NK-92 (cell line): Measurements from ENCODE around the gene HOXC11.

Experiments
- DNase-seq: peaks from one replicate; lab custom pipeline; 2025; ENCODE audit not compliant: unreplicated experiment; lab: John Stamatoyannopoulos, UW

Gene HOXC11

DNA sequence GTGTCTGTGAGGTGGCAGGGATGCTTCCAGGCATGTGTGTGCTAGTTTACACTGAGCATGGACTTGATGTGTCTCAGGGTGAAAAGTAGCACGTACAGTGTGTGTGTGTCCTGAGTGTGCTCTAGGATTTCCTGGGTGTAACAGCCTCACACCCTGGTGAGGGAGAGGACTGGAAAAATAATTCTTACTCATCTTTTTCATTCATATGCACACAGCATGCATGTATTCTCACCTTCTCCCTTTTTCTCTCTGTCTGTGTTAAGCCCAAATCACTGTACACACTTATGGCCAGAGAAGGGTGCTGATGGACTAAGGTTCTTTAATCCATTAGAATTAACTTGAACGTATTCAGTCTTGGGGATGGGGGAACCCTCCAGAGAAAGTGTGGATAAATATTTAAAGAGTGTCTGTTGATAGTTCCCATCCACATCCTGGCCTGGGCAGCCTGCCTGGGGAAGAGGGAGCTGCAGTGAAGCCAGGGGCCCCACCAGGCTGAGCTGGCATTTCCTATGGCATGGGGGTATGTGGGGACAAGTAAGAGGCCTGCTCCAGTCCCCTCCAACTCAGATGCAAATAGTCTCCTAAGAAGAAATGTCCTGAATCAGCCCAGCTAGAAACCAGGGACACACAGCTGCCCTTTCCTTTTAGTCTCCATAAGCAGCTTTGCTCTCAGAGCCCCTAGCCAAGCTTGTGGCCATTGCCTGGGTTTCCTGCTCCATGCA lies 34.8 kb downstream of the HOXC11 start:
- no peak for DNase-seq

DNA sequence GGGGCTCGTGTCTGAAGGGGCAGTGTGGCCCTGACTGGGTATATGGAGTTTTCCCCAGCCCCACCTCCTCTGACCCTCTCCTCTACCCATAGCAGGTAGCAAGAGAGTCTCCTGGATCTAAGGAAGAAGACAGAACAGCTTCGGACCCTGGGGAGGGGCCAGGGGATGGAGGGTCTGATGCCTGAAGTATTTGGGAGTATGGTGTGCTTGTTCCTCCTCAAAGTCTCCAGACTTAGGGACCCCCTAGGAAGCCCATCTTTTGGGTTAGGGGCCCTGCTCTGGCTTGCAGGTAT lies 35.3 kb downstream of the HOXC11 start:
- no peak for DNase-seq

DNA sequence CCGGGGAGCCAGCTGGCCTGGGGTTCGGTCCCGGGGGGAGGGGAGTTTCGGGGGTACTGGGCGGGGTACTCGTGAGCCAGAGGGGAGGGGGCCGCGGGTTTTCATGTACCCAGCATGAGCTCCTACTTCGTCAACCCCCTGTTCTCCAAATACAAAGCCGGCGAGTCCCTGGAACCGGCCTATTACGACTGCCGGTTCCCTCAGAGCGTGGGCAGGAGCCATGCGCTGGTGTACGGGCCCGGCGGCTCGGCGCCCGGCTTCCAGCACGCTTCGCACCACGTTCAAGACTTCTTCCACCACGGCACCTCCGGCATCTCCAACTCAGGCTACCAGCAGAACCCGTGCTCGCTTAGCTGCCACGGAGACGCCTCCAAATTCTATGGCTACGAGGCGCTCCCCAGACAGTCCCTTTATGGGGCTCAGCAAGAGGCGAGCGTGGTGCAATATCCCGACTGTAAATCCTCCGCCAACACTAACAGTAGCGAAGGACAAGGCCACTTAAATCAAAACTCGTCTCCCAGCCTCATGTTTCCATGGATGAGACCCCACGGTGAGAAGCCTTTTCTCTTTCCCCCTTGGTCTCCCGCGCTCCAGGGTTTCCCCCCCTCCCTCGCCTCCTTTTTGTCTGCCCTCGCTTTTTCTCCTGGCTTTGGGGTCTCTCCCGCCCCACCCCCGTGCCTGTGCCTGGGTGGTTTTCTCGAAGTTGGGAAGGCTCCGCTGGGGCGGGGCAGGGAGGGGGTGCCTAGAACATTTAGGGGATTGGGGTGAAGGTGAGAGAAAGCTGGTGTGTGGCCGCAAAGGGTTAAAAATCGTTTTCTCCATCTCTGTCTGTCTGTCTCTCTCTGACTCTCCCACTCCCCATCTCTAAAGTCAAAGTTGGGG lies 36.5 kb downstream of the HOXC11 start:
- no peak for DNase-seq

DNA sequence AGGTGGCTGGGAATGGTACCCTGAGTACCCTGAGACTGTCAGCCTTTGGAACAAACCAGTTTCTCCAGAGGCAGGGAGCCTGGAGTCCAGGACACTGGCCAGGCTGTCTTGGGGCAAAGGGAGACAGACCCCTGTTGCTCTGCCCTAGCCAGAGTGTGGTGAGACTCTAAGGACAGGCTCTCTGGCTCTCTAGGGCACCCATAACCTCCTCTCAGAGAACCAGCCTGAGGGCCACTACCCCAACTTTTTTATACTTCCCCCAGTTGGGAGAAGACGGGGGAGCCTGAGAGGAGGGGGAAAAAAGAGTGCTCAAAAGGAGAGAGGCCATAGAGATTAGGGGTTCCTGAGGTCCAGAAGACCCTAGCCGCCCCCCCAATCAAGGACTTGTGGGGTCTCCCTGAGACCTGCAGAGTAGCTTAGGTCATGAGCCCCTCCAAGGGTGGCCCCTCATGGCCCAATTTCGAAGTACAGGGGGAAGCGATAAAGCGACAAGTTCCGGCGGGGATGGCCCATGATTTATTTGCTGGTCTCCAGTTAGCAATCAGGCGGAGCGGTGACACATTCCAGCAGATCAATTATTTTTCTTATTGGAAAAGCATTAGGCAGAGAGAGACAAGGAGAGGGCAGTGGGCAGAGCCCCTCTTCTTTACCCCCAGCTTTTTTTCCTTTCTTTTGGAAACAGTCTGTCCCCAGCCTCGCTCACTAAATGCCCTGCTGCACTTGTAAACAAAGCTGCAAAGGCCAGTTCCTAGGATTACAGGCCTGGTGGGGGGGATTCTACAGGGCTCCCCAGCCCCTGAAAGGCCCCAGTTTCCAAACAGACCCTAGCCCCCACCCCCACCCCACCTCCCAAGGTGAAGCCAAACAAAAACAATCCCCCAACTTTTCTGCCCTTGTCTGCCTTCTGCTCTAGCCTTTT lies 37.4 kb downstream of the HOXC11 start:
- no peak for DNase-seq

DNA sequence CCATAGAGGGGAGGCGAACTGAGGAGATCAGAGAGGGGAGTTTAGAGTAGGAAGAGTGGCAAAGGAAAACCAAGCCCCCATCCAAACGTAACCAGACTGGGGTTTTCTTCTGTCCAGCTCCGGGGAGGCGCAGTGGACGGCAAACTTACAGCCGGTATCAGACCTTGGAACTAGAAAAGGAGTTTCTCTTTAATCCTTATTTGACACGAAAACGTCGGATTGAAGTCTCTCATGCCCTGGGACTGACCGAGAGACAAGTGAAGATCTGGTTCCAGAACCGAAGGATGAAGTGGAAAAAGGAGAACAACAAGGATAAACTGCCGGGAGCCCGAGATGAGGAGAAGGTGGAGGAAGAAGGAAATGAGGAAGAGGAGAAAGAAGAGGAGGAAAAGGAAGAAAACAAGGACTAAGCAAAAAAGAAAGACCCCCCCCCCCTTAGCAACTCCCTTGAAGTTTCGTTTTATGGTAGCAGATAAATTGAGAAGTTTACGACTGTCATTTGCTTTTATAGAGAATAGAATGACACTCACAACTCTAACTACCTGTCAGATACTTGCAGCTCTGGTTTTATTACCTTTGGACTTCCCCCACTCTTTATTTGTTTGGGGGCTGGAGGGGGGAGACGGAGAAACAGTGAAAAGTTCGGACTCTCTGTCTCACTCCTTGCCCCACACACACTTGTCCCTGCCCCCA lies 38.2 kb downstream of the HOXC11 start:
- no peak for DNase-seq

DNA sequence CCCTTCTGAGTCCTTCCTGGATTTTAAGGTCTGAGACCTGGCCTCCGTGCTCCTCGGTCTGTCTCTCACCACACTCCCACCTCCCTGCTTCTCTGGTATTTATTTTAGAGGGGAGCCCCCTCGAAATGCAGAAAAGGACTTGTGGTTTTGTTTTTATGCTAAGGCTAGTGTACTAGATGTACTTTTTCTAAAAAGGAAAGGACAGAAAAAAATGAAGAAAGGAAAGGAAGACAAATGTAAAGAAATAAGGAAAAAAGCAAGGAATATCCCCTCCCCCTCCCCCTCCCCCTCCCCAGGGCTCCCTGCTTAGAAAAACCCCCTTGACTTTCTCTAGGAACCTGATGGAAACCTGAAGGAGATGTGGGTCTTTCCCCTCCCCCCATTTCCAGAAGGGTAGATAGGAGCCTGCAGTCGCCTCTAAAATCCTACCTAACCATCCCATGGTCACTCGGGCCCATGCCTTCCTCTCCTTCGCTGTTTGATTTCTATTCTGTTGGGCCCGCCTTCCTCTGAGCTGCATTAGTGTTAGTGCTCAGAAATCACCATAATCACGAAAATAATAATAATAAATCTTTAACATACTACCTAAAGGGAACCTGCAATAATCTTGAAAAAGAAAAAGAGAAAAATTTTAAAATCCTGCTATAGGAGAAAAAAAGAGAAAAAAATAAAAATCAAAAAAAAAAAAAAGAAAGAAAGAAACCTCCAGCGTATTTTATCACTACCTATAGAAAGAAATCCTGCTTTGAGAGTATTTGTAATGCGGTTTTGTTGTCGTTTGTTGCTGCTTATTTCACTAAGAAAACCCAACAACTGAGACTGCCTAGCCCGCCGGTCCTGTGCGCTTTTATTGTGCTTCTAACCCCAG lies 39.0 kb downstream of the HOXC11 start:
- DNase-seq = no peak

DNA sequence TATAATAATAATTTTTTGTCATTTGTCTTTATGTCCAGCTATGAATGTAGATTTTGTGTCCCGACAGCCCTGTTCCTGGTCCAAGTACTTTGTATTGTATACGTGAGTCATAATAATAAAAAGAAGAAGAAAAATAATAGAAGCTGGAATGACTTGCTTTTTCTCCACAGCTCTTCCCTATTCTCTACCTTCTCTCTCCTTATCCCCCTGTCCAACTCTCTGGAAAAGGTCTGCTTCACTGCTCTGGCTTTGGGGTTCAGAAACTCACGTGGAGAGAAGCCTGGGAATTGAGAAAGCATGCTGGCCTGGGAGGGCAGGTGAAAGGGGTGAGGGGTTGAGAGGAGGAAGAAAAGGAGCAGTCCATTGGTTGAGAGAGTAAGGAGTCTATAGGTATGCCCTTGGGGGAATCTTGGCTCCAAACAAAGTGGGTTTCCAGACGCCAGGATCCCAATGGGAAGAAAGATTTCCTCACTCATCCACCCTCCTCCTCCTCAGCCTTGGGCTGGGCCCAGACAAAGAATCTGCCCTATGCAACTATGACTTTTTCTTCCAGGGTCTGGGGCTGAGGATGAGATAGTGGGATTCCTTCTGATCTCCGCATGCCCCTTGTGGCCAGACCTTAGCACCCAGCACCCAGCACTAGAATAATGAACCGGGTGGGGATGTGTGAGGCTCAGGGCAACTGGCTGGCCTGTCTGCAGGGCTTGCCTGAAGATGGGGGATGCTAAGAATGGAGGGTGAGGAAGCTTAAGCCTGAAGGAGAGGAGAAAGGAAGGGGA lies 39.9 kb downstream of the HOXC11 start:
- no peak for DNase-seq

DNA sequence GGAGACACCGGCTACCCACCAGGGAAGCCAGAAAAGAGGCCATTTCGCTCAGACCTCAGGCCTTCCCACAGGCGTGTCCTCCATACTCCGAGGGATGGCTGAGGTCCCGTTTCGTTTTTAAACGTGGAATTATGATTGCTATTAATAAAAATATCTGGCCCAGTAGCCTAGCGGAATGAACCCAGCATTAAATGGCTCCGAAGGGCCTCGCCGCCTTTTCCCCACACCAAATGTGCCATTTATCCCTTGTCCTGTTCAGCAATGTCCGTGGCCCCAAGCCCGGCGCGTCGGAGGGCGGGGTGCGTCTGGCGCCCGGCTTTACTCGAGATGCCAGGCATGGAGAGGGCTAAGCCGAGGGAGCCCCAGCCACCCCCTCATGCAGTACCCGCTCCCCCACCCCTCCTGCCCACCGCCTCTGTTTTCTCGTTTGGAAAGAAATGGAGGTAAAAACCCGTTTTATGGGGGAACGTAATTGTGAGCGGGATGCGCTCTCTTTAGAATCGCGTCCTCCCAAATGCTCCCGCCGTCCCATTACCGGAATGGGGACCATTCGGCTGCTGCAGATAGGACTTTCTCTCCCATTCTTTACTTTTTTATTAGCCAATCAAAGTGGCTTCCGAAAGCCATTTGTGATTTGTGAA lies 41.6 kb downstream of the HOXC11 start:
- no peak for DNase-seq

DNA sequence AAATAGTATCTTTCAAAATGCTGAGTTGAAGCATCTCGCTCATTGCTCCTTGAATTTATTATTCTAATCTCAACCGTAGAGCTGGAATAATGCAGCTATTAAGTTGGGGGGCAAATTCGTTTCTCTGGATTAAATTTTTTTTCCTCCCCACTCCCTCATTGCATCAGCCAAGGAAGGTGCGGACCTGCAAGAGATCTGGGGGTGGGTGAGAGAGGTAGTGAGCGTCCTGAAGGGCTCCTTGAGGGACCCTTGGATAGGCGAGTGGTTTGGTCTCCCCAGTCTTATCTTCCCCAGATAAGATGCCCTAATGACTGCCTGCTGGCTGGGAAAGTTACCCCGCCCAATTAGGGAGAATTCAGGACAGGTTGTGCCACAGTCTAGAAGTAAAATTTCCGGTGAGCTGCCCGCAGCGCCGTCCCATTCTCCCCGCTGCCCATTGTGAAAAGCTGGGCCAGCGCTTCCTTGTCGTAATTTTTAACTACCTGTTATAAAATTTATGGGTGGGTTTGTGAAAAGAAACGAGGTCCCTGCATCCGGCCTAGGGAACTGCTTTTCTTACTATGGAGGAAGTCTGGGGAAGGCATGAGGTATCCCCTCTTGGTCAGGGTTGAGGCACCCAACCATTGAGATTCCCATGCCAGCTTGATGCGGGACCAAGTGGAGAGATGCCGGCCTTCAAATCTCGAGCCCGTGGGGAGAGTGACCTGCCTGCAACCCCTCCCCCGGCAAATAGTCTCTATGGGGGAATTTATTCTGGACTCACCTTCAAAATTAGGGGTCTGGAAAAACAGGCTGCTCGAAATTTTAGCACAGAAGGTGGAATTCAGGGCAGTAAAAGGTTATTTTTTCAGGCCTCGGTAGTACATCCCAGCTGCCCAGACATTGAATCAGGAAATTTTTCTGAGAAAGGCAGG lies 42.3 kb downstream of the HOXC11 start:
- no peak for DNase-seq

DNA sequence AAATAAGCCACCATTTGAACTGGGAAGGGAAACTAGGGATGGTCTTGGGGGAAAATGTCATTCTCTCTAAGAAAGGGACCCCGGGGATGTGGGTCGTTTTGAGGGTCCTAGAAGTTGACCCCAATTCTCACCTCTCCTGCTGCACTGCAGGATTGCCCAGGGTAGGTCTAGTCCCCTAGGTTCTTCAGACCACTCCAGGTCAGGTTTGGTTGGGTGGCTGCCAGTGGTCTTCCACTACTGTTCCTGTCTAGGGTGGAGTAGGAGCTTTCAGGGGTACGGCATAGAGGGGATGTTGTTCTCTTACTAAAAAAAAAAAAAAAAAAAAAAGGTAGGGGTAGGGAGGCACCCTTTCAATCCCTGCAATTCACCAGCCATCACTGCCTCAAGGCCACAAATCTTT lies 43.1 kb downstream of the HOXC11 start:
- DNase-seq = no peak

DNA sequence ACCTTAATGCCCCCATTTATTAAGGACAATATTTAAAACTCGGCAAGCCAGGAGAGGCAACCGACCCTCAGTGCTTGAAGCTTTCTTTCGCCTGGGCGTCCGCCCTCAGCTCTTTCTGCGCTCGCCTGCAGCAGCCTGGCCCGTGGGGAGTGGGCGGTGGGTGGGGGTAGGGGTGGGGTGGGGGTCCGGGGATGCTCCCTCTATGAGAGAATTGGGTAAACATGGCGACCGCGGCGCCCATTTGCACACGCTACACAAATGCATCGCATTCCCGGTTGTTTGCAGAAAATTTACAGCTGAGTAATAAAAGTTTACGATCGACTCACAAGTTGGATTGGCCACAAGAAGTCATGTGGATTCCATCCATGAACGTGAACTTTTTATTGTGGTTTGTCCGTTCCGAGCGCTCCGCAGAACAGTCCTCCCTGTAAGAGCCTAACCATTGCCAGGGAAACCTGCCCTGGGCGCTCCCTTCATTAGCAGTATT lies 43.6 kb downstream of the HOXC11 start:
- DNase-seq = no peak

DNA sequence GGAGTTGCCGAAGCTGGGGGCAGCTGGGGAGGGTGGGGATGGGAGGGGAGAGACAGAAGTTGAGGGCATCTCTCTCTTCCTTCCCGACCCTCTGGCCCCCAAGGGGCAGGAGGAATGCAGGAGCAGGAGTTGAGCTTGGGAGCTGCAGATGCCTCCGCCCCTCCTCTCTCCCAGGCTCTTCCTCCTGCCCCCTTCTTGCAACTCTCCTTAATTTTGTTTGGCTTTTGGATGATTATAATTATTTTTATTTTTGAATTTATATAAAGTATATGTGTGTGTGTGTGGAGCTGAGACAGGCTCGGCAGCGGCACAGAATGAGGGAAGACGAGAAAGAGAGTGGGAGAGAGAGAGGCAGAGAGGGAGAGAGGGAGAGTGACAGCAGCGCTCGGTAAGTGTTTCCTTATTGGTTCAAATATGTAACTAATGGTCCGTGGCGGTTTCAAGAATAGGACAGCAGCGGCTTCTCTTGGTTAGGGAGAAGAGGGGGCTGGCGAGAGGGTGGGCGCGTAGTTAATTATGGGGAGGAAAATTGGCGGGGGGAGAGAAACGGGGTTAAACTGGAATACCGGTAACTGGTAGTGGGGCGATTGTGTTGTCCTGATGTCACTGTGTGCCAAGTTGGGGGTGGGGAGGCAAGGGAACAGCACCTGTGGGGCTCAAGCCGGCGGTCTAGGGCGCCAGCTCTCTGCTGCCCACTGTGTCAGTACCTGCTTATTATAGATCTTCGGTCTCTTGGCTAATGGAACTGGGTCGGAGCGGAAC lies 44.3 kb downstream of the HOXC11 start:
- no peak for DNase-seq

DNA sequence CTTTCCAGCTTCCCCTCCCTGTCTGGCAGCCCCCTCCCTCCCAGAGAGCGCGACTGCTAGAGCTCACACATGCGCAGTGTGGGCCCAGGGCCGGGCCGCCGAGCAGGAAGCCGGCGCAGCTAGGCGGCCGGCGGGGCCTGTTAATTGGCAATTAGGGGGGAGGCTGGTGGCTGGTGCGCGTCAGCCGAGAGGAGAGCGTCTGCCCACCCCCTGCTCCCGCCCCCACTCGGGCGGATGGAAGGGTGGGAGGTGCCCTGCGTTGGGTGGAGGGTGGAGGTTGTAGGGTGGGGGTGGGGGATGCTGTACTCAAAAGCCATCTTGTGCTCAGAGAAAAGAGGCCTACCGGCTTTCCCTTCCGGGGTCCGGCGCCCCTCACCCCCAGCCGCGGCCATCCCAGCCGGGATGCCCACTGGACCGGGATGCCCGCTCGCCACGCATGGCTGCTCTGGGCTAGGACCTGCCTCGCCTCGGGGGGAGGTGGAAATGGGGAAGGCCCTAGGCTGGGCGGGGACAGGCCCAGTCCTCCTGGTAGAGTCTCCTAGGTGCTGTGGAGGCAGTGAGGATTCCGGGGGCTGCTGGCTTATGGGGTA lies 45.0 kb downstream of the HOXC11 start:
- no peak for DNase-seq

DNA sequence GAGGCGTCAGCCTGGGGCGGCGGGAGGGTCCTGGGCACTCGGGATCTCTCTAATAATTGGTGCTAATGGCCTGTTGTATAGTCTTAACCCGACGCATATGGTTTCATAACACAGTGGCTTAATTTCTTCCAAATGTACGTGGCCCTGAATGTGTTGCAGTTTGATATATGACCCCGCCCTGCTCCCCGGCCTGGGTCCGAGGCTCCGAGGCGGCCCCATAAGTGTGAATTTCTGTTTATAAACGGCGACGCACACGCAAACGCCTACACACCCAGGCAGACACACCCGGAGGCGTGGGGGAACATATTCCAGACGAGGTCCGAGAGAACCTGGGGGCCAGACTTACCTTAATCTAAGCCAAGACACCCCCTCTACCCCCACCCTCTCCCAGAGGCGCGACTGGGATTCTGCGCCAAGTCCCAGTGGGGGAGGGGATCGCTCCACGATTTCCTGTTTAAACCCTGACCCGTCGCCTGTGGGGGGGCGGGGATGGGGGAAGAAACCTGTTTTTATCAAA lies 45.6 kb downstream of the HOXC11 start:
- no peak for DNase-seq

DNA sequence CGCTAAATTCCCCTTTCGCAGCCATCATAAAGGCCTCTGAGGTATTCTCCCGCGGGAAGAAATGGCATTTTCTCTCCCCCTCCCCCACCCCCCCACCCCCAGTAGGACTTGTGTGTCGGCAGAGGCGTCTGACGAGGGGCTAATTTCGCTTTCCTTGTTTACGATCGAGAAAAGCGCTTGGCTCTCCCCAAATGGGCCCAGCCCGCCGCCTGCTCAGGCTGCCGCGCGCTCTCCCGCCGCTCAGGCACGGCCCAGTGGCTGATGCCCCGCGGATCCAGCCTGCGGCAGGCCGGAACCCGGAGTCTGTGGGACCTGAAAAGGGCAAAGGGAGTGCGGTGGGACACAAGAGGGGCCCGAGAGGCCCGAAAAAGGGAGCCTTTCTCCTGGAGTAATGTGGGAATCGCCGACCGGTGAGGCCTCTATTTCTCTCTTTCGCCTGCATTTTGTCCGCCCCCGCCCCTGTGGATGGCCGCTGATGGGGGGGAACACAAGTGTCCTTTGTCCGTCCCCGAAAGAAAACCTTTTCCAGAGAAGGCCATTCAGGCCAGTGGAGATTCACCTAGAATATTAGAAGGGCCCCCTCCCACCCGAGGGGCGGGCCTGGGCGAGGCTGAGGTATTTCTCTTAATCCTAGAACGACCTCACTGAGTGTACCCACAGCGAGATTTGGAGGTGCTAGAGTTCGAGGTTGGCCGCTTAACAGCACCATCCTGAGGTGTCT lies 46.3 kb downstream of the HOXC11 start:
- DNase-seq = no peak
